T-helper 17 cell (primary cell): ENCODE results near the gene PAPPA2. TPM values are rescaled to one million over a fixed set of nuclear protein-coding genes. Genes with fewer than 3 reads are reported as not detected.

Source experiments
- ATAC-seq: fragments of 150-1000 bp; cut with Tn5 transposase; 2 replicates; pipeline ENCODE4 v1.10.0; 2021; ENCODE audit warnings: mild to moderate bottlenecking, moderate library complexity
- DNase-seq, 3 donors: peaks; one replicate each; pipeline versions ENCODE4 v3.0.0 to v3.0.0-alpha.2; 2020 to 2021
- H3K9me3 ChIP-seq: one replicate; pipeline ENCODE4 v1.7.0; 2013; ENCODE audit warnings: low read length, mild to moderate bottlenecking; ENCODE audit not compliant: control insufficient read depth, poor library complexity, severe bottlenecking
- H3K27ac Mint-ChIP-seq: one replicate; pipeline ENCODE4 v1.8.0; 2022; ENCODE audit warnings: mild to moderate bottlenecking, moderate library complexity, mixed read lengths
- H3K27me3 Mint-ChIP-seq: one replicate; pipeline ENCODE4 v1.8.0; 2022; ENCODE audit warnings: mixed read lengths
- H3K36me3 Mint-ChIP-seq: one replicate; pipeline ENCODE4 v1.8.0; 2022; ENCODE audit warnings: low read depth, mixed read lengths
- H3K4me1 Mint-ChIP-seq: one replicate; pipeline ENCODE4 v1.8.0; 2022; ENCODE audit warnings: mild to moderate bottlenecking, mixed read lengths
- H3K4me3 Mint-ChIP-seq: one replicate; pipeline ENCODE4 v1.8.0; 2022; ENCODE audit warnings: mild to moderate bottlenecking, moderate library complexity, mixed read lengths
- total RNA-seq, 4 donors: library from RNA in 2 of 4; stranded (reverse) in 2 of 4; gene quantifications; one replicate each; pipeline ENCODE4 v1.2.3 and lab custom pipeline; 2022 to 2026

PAPPA2 gene
- total RNA-seq, 2 donors from 2014 or later = 0.17 to 0.73 TPM

DNA sequence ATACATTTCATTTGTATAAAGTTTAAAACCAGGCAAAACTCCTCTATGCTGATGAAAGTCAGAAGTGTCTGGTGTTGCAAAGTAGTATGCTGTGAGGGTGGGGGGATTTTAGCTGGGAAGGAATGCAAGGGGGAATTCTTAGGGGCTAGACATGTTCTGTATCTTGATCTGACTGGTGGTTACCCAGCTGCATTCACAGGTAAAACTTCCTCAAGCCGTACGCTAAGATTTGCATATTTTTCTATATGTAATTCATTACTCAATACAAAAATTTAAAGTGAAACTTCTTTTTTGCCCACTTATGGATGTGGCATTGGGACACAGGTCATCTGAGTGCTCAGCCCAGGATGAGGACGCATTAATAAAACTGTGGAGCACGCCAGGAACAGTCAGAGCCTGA is 323.3 kb downstream of the PAPPA2 start:
- peaks cover 7% of the 10 kb centered on the region for H3K27me3 Mint-ChIP-seq
- no peaks in the 10 kb centered on the region for H3K4me1 Mint-ChIP-seq
- H3K36me3 Mint-ChIP-seq = no peaks in the 10 kb centered on the region
- no peak overlapping the region for H3K4me3 Mint-ChIP-seq
- no peak for ATAC-seq
- H3K27ac Mint-ChIP-seq = no peak overlapping the region
- H3K9me3 ChIP-seq = no peaks in the 10 kb centered on the region
- no peak for DNase-seq

DNA sequence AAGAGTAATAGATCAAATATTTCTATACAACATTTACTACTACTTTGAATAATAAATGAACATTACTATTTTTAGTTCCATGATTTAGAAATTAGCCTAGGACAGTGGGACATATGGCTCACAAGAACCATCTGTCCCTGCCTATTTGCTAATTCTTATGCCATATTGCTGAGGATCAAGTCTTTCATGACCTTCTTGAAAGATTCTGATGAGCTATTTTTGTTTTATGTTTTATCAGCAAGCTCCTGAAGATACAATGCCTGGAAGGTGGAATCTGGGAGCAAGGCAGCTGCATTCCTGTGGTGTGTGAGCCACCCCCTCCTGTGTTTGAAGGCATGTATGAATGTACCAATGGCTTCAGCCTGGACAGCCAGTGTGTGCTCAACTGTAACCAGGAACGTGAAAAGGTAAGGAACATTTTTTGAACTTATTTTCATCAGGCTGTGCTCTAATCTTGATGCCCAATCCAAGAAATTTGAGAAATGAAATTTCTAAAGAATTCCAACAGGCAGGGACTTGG is 326.7 kb downstream of the PAPPA2 start:
- H3K9me3 ChIP-seq = no peaks in the 10 kb centered on the region
- Mint-ChIP-seq H3K36me3 (no peaks in the 10 kb centered on the region), H3K27ac (no peak overlapping the region), H3K4me1 (no peaks in the 10 kb centered on the region), H3K4me3 (no peak overlapping the region), H3K27me3 (peaks cover 7% of the 10 kb centered on the region)
- no peak for DNase-seq
- no peak for ATAC-seq

DNA sequence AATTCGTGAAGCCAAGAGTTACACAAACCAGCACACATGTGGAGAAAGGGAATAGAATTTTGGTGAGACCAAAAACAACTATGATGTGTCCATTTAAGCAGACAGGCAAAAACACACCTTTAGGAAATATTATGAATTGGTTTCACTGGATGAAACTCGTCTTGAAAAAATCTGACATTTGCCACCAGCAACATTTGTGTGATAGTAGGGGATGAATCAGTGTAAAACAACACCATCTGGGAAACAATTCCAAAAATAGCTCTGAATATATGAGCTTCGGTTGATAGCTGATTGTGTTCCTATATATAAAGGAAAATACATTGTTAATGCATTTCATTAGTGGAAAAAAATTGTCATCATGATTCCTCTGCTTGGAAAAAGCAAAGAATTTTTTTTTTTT is 327.8 kb downstream of the PAPPA2 start:
- no peak for DNase-seq
- no peaks in the 10 kb centered on the region for H3K4me1 Mint-ChIP-seq
- H3K4me3 Mint-ChIP-seq = no peak overlapping the region
- H3K27me3 Mint-ChIP-seq = peaks cover 3% of the 10 kb centered on the region
- no peak overlapping the region for H3K27ac Mint-ChIP-seq
- H3K9me3 ChIP-seq = no peaks in the 10 kb centered on the region
- no peak for ATAC-seq
- no peaks in the 10 kb centered on the region for H3K36me3 Mint-ChIP-seq

DNA sequence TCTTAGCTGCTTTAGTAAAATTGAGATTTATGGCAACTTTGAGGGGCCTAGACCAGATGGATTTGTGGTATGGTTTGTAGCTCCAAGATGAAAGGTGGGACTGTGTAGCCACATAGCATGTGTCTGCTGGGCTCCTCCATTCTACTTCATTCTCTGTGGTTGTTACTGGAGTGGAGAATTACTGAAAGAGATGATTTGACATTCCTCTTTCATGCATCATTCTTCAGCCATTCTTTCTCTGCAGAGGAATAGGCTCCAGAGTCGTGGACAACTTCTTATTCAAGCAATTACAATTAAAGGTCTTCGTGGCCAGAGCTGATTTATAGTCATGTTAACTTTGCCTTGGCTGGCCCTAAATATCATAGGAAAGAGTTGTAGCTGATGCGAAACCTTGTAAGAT is 328.9 kb downstream of the PAPPA2 start:
- Mint-ChIP-seq H3K27ac (no peak overlapping the region), H3K27me3 (no peaks in the 10 kb centered on the region), H3K4me3 (no peak overlapping the region), H3K36me3 (no peaks in the 10 kb centered on the region), H3K4me1 (no peaks in the 10 kb centered on the region)
- no peaks in the 10 kb centered on the region for H3K9me3 ChIP-seq
- ATAC-seq = no peak
- no peak for DNase-seq

DNA sequence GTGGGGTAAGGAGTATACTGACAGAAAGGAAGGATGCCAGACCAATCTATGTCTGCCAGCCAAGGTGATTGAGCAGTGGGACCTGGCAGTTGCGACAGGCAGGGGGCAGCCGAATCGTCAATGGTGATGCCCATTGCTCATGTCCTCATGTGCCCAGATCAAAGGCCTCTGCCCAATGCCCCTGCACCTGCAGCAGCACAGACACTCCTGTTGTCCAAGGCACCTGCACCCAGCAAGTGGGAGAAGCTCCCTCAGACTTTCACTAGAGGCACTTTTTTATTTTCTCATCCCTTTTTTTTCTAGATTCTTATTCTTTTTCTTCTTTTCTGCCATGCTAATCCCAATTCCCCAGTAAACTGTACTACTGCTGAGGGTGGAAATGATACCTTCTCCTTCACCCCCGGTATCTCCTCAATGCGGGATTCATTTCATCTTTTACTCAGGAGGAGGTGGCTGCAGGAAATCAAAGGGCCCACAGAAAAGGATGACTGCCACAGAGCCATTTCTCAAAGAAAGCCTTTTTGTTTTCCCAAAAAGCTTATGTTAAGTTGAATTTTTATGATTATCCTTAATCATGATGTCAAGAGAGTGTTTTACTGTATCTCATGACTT is 332.0 kb downstream of the PAPPA2 start:
- H3K9me3 ChIP-seq = no peaks in the 10 kb centered on the region
- no peak for ATAC-seq
- Mint-ChIP-seq H3K4me3 (no peak overlapping the region), H3K36me3 (no peaks in the 10 kb centered on the region), H3K4me1 (no peaks in the 10 kb centered on the region), H3K27me3 (no peaks in the 10 kb centered on the region), H3K27ac (no peak overlapping the region)
- no peak for DNase-seq

DNA sequence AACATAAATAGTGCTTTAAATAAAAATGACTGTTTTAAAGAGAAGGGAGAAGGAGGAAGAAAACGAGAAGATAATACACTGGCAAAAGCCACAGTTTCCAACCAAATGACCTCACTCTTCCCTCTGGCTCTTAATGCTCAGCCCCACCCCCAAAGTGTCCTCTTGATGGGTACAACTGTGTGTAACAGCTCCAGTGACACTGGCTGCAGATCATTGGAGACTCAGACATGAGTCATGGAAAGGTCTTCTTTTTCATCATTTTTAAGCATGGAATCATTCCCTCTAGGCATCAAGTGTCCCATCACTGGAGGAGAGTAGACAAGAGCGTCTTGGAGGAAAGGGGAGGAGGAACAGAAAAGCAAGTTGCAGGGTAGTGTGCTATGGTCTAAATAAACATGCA is 333.0 kb downstream of the PAPPA2 start:
- no peak for ATAC-seq
- no peaks in the 10 kb centered on the region for H3K9me3 ChIP-seq
- no peaks in the 10 kb centered on the region for H3K4me1 Mint-ChIP-seq
- no peak overlapping the region for H3K27ac Mint-ChIP-seq
- H3K4me3 Mint-ChIP-seq = no peak overlapping the region
- no peaks in the 10 kb centered on the region for H3K36me3 Mint-ChIP-seq
- DNase-seq = no peak
- no peaks in the 10 kb centered on the region for H3K27me3 Mint-ChIP-seq

DNA sequence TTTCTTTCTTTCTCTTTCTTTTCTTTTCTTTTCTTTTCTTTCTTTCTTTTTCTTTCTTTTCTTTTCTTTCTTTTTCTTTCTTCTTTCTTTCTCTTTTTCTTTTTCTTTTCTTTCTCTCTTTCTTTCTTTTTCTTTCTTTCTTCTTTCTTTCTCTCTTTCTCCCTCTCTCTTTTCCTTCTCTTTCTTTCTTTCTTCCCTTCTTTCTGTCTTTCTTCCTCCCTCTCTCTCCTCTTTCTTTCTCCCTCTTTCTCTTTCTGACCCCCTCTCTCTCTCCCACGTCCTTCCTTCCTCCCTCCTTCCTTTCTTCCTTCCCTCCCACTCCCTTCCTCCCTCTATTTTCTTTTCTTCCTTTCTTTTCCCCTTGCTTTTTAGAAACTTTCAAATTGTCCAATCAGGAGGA is 333.6 kb downstream of the PAPPA2 start:
- no peaks in the 10 kb centered on the region for H3K9me3 ChIP-seq
- Mint-ChIP-seq H3K4me1 (no peaks in the 10 kb centered on the region), H3K27me3 (no peaks in the 10 kb centered on the region), H3K4me3 (no peak overlapping the region), H3K36me3 (no peaks in the 10 kb centered on the region), H3K27ac (no peak overlapping the region)
- DNase-seq = no peak
- ATAC-seq = no peak

DNA sequence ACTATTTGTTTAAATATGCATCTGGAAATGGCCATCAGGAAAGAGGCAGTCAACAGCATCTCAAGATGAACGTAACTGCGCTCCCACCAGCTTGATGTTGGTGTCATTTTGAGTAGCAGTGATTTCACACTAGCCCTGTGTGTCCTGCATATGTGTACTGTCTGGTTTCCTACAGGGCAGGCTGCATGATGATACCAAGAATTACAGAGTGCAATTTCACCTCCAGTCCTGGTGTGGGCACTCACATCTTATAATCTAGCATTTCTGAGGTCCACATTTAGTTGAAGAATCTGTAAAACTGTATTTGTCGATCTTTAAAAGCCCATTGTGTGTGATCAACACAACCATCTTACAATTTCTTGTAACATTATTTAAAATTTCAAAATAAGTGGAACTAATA is 336.4 kb downstream of the PAPPA2 start:
- Mint-ChIP-seq H3K27ac (no peak overlapping the region), H3K36me3 (no peaks in the 10 kb centered on the region), H3K4me3 (no peak overlapping the region), H3K27me3 (no peaks in the 10 kb centered on the region), H3K4me1 (no peaks in the 10 kb centered on the region)
- DNase-seq (no peak), ATAC-seq (no peak)
- no peaks in the 10 kb centered on the region for H3K9me3 ChIP-seq

DNA sequence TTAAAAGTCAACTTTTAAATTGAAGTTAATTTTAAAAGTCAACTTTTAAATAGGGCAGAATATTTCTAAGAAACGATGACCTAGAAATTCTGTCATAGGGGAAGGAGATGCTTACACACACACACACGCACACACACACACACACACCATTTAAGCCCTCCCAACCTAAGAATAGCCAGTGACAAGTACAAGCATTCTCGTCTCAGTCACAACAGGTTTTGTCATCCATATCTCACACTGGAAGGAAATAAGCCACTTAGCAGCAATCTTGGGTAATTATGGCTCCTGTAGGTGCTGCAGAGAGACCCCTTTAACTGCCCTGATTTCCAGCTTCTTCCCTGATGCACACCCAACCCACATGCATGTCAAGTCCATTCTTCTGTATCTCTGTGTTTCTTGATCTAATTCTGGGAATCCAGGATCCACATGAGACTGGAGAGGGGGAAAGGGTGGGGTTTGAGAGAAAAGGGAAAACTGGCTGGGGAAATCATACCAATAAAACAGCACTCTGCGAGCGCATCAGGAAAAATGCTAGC is 338.1 kb downstream of the PAPPA2 start:
- Mint-ChIP-seq H3K4me3 (no peak overlapping the region), H3K36me3 (no peaks in the 10 kb centered on the region), H3K27me3 (no peaks in the 10 kb centered on the region), H3K4me1 (no peaks in the 10 kb centered on the region), H3K27ac (no peak overlapping the region)
- H3K9me3 ChIP-seq = no peaks in the 10 kb centered on the region
- no peak for DNase-seq
- ATAC-seq = no peak

DNA sequence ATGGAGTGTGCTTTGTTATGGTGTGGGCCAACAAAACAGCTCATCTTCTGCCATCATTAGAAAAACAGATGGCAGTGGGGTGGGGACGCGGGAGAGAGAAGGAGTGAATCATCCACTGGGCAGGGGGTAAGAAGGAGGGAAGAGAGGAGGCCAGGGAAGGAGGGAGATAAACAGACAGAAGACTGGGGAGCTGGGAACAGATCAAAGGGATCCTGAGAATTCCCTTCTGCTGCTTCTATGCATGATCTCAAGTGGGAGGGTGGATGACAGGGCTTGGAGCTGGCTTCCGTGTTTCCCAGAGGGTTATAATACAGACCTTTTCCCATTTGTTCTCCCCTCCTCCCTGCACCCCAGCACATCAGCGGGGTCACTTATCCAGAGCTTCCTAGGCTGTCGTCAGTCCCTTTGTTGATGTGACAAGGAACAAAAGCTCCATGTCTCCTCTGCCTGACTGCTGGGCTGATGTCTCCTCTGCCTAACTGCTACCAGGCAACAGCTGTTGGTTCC is 338.6 kb downstream of the PAPPA2 start:
- no peak for DNase-seq
- Mint-ChIP-seq H3K4me3 (no peak overlapping the region), H3K27ac (no peak overlapping the region), H3K36me3 (no peaks in the 10 kb centered on the region), H3K4me1 (no peaks in the 10 kb centered on the region), H3K27me3 (no peaks in the 10 kb centered on the region)
- ATAC-seq = no peak
- H3K9me3 ChIP-seq = no peaks in the 10 kb centered on the region

DNA sequence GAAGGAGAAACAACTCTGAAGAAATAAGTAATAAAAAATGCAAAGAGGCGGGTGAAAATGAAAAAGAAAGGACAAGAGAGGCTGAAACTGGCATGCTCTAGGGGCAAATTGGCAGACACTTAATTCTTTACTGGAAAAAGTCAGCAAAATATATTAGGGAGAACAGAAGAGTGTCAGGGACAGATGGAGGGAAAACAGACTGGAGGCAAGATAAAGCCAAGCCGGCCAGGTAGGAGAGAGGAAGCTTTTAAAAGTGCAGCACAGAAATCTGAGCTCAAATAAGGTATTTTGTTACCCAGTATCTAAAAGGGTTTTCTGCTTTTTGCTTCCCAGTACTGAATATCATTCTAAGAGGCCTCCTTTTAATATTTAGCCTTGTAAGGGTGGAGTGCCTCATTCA is 339.3 kb downstream of the PAPPA2 start:
- DNase-seq = no peak
- H3K4me1 Mint-ChIP-seq = no peaks in the 10 kb centered on the region
- H3K36me3 Mint-ChIP-seq = no peaks in the 10 kb centered on the region
- H3K27me3 Mint-ChIP-seq = no peaks in the 10 kb centered on the region
- H3K27ac Mint-ChIP-seq = no peak overlapping the region
- H3K9me3 ChIP-seq = no peaks in the 10 kb centered on the region
- no peak overlapping the region for H3K4me3 Mint-ChIP-seq
- no peak for ATAC-seq

DNA sequence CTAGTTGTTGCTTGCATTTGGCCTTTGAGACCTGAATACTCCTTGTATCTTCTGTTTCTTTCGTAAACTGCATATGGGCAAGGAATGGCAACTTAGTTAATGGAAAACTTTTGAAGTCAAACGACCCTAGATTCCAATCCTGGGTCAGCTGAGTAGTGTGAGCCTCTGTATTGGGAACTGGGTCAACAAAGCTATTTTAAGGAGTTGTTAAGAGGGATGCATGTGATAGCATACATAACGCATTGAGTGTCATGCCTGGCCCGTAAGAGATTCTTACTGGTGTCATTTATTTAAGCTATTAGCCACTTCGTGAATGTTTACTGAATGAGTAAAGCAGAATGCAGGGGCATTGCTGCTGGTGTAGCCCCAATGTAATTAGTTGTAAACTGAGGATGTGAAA is 340.1 kb downstream of the PAPPA2 start:
- Mint-ChIP-seq H3K27ac (no peak overlapping the region), H3K4me3 (no peak overlapping the region), H3K4me1 (no peaks in the 10 kb centered on the region), H3K36me3 (no peaks in the 10 kb centered on the region), H3K27me3 (no peaks in the 10 kb centered on the region)
- no peak for DNase-seq
- ATAC-seq = no peak
- no peaks in the 10 kb centered on the region for H3K9me3 ChIP-seq

DNA sequence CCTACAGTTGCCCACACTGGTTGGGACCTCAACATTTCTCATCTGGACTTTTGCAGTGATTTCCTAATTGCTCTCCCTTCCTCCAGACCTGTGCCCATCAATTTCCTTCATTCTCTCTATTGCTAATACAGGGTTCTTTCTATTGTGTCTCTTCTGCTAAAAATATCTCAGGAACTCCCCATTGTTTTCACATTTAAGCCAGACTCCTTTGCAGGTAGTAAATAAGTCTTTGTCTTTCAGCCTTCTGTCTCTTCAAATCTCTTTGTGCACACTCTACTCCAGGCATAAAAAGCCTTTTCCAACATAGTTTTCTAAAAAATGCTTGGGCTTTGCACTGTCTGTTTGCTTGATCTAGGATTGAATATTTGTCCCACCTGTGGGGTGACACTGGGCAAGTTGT is 340.6 kb downstream of the PAPPA2 start:
- Mint-ChIP-seq H3K27ac (no peak overlapping the region), H3K4me3 (no peak overlapping the region), H3K4me1 (no peaks in the 10 kb centered on the region), H3K36me3 (no peaks in the 10 kb centered on the region), H3K27me3 (no peaks in the 10 kb centered on the region)
- DNase-seq = no peak
- no peaks in the 10 kb centered on the region for H3K9me3 ChIP-seq
- ATAC-seq = no peak

DNA sequence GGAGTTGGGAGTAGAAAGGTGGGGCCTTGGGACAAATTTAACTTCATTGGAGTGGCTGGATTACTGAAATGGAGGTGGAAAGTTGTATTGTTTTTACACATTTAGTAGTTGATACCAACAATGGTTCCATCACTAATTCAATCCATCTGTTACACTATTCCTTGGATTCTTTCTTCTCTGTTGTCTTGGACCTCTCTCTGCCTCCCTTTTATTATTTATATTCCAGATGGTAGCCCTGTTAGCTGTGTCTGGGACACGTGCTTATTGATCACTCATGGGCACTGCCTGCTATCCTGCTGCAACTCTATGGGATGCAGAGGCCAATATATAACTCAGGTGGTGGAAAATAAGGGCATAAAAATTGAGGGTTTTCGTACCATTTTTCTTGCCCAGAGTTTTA is 346.3 kb downstream of the PAPPA2 start:
- Mint-ChIP-seq H3K36me3 (no peaks in the 10 kb centered on the region), H3K27ac (no peak overlapping the region), H3K27me3 (no peaks in the 10 kb centered on the region)

More for the DNA sequence above, 346.3 kb downstream of the PAPPA2 start:
- DNase-seq = no peak
- ATAC-seq = no peak
- Mint-ChIP-seq H3K4me3 (no peak overlapping the region), H3K4me1 (no peaks in the 10 kb centered on the region)
- no peaks in the 10 kb centered on the region for H3K9me3 ChIP-seq
